DND-41 (cell line): ENCODE results near the gene METTL9.
"Not testable (repeated sequence)": the region's sequence is repeated elsewhere in the genome, so short reads cannot be mapped to it uniquely, and the experiment has no call there.

ENCODE experiments used
- ATAC-seq: fragments of 200-7000 bp; cut with Tn5 transposase; 3 replicates; pipeline ENCODE4 v1.9.1; 2021; ENCODE audit warnings: low read depth; ENCODE audit not compliant: insufficient read depth
- DNase-seq: peaks from one replicate; pipeline ENCODE4 v3.0.0-alpha.2; 2020
- H2AFZ ChIP-seq: 2 replicates; pipeline ENCODE4 v1.6.0; 2012; ENCODE audit warnings: low read depth, low read length
- H3K27ac ChIP-seq: 2 replicates; pipeline ENCODE4 v1.5.1; 2012; ENCODE audit warnings: low read length, inconsistent platforms
- H3K27me3 ChIP-seq: fragments of 200-600 bp; sonication (generic); 2 replicates; pipeline ENCODE4 v1.6.0; 2012; ENCODE audit warnings: low read length, mild to moderate bottlenecking, inconsistent platforms; ENCODE audit not compliant: insufficient read depth, poor library complexity
- H3K36me3 ChIP-seq: 2 replicates; pipeline ENCODE4 v1.5.1; 2012; ENCODE audit warnings: low read length, inconsistent platforms; ENCODE audit not compliant: insufficient read depth
- H3K4me1 ChIP-seq: 2 replicates; pipeline ENCODE4 v1.5.1; 2012; ENCODE audit warnings: mild to moderate bottlenecking, low read length; ENCODE audit not compliant: insufficient read depth
- H3K4me2 ChIP-seq: 2 replicates; pipeline ENCODE4 v1.6.0; 2012; ENCODE audit warnings: mild to moderate bottlenecking, moderate library complexity, low read length, inconsistent platforms; ENCODE audit not compliant: insufficient read depth
- H3K4me3 ChIP-seq, 2 experiments: fragments of 200-600 bp in 1 of 2; shearing (Covaris generic) in 1 of 2; 2 replicates each; pipeline ENCODE4 v1.5.1; 2012 to 2016; ENCODE audit warnings: inconsistent platforms in 2 of 2, low read length in 2 of 2, mild to moderate bottlenecking in 2 of 2, low read depth in 1 of 2, moderate library complexity in 1 of 2
- H3K79me2 ChIP-seq: 2 replicates; pipeline ENCODE4 v1.6.0; 2012; ENCODE audit warnings: low read length, inconsistent platforms; ENCODE audit not compliant: insufficient read depth
- H3K9ac ChIP-seq: 2 replicates; pipeline ENCODE4 v1.6.0; 2012; ENCODE audit warnings: low read depth, mild to moderate bottlenecking, inconsistent platforms, low read length, moderate library complexity
- H3K9me3 ChIP-seq: 2 replicates; pipeline ENCODE4 v1.5.1; 2012; ENCODE audit warnings: low read length, moderate library complexity, mild to moderate bottlenecking, inconsistent platforms; ENCODE audit not compliant: insufficient read depth, severe bottlenecking
- H4K20me1 ChIP-seq: 2 replicates; pipeline ENCODE4 v1.6.0; 2012; ENCODE audit warnings: low read length; ENCODE audit not compliant: insufficient read depth
- CTCF ChIP-seq: IDR thresholded peaks from 2 replicates; pipeline ENCODE4 v1.5.1; 2012; ENCODE audit warnings: borderline replicate concordance, low read length, moderate library complexity, mild to moderate bottlenecking; ENCODE audit not compliant: poor library complexity, severe bottlenecking; ENCODE audit errors: extremely low read depth
- EZH2 ChIP-seq: IDR thresholded peaks from 3 replicates; pipeline ENCODE4 v1.6.1; 2012; ENCODE audit warnings: borderline replicate concordance, low read depth, mild to moderate bottlenecking, moderate library complexity, low read length, inconsistent platforms; ENCODE audit not compliant: severe bottlenecking

METTL9 gene

GRCh38 chr16:21574372-21574771 lies 25.0 kb upstream of the METTL9 start:
- Histone ChIP-seq H3K27me3 (peaks cover 12% of the 10 kb centered on the region), H3K36me3 (no peaks in the 10 kb centered on the region), H2AFZ (no peak overlapping the region), H3K27ac (no peak overlapping the region), H3K9me3 (no peaks in the 10 kb centered on the region), H3K4me1 (no peaks in the 10 kb centered on the region), H3K79me2 (no peaks in the 10 kb centered on the region), H3K9ac (no peak overlapping the region), H3K4me3 (no peak overlapping the region), H4K20me1 (no peaks in the 10 kb centered on the region), H3K4me2 (no peak overlapping the region)
- ATAC-seq (no peak), DNase-seq (no peak)
- TF ChIP-seq CTCF (no peak), EZH2 (no peak)

GRCh38 chr16:21576323-21576722 lies 23.1 kb upstream of the METTL9 start:
- not testable (repeated sequence) for H3K4me3 ChIP-seq, ATAC-seq, H3K27ac ChIP-seq, H3K9ac ChIP-seq, H3K4me1 ChIP-seq, H3K36me3 ChIP-seq, DNase-seq, H3K79me2 ChIP-seq, H3K4me2 ChIP-seq, H2AFZ ChIP-seq, H4K20me1 ChIP-seq, H3K9me3 ChIP-seq
- peaks cover 12% of the 10 kb centered on the region for H3K27me3 ChIP-seq

- not testable (repeated sequence) for H3K27ac ChIP-seq, H3K4me1 ChIP-seq, H2AFZ ChIP-seq, DNase-seq, H3K4me2 ChIP-seq, H3K9me3 ChIP-seq, H3K36me3 ChIP-seq, H3K79me2 ChIP-seq, H4K20me1 ChIP-seq, H3K9ac ChIP-seq, ATAC-seq, H3K4me3 ChIP-seq
- peaks cover 12% of the 10 kb centered on the region for H3K27me3 ChIP-seq
Observed at GRCh38 chr16:21577487-21577886, 21.9 kb upstream of the METTL9 start.

GRCh38 chr16:21578311-21578710 lies 21.1 kb upstream of the METTL9 start:
- H3K36me3 ChIP-seq, H2AFZ ChIP-seq, ATAC-seq, H3K4me1 ChIP-seq, H4K20me1 ChIP-seq, H3K9me3 ChIP-seq, H3K4me3 ChIP-seq, DNase-seq, H3K4me2 ChIP-seq, H3K27ac ChIP-seq, H3K79me2 ChIP-seq, H3K9ac ChIP-seq: not testable (repeated sequence)
- peaks cover 12% of the 10 kb centered on the region for H3K27me3 ChIP-seq

- H3K27ac ChIP-seq, H3K4me3 ChIP-seq, H2AFZ ChIP-seq, H3K4me2 ChIP-seq, ATAC-seq, H3K79me2 ChIP-seq, H4K20me1 ChIP-seq, H3K9me3 ChIP-seq, H3K9ac ChIP-seq, H3K4me1 ChIP-seq, H3K36me3 ChIP-seq, DNase-seq: not testable (repeated sequence)
- peaks cover 12% of the 10 kb centered on the region for H3K27me3 ChIP-seq
Observed at GRCh38 chr16:21580131-21580530, 19.2 kb upstream of the METTL9 start.
